T-helper 1 cell treated with Interleukin-12 subunit alpha and Interleukin-12 subunit beta and Interleukin-4 antibody, amounts not matched to agents 30 μg/mL and 1 μg/mL, for 36 hours (primary cell): ENCODE measurements around the gene APBA2.
"Not testable (repeated sequence)": the region's sequence is repeated elsewhere in the genome, so short reads cannot be mapped to it uniquely, and the experiment has no call there.

Source experiments
- H3K27ac Mint-ChIP-seq: one replicate; pipeline ENCODE4 v1.8.0; 2021; ENCODE audit warnings: mild to moderate bottlenecking, mixed read lengths
- H3K27me3 Mint-ChIP-seq: one replicate; pipeline ENCODE4 v1.8.0; 2021; ENCODE audit warnings: low read depth, mixed read lengths
- H3K36me3 Mint-ChIP-seq: one replicate; pipeline ENCODE4 v1.8.0; 2021; ENCODE audit warnings: low read depth, mixed read lengths
- H3K4me1 Mint-ChIP-seq: one replicate; pipeline ENCODE4 v1.8.0; 2021; ENCODE audit warnings: low read depth, mixed read lengths
- H3K4me3 Mint-ChIP-seq: one replicate; pipeline ENCODE4 v1.8.0; 2021; ENCODE audit warnings: mild to moderate bottlenecking, moderate library complexity, mixed read lengths
- H3K9me3 Mint-ChIP-seq: one replicate; pipeline ENCODE4 v1.8.0; 2021; ENCODE audit warnings: mixed read lengths

APBA2 gene

GRCh38 chr15:29045161-29045560, 159.4 kb downstream of the APBA2 start:
- not testable (repeated sequence) for H3K27ac Mint-ChIP-seq, H3K36me3 Mint-ChIP-seq, H3K4me3 Mint-ChIP-seq, H3K4me1 Mint-ChIP-seq, H3K9me3 Mint-ChIP-seq, H3K27me3 Mint-ChIP-seq

- no peaks in the 10 kb centered on the region for H3K36me3 Mint-ChIP-seq
- no peak overlapping the region for H3K27ac Mint-ChIP-seq
- no peaks in the 10 kb centered on the region for H3K9me3 Mint-ChIP-seq
- peaks cover 2% of the 10 kb centered on the region for H3K4me1 Mint-ChIP-seq
- H3K4me3 Mint-ChIP-seq = no peak overlapping the region
- H3K27me3 Mint-ChIP-seq = peaks cover 2% of the 10 kb centered on the region
Measured at GRCh38 chr15:29045717-29046116, 159.9 kb downstream of the APBA2 start.

GRCh38 chr15:29046281-29046810, 160.6 kb downstream of the APBA2 start:
- H3K27me3 Mint-ChIP-seq = peaks cover 3% of the 10 kb centered on the region
- H3K27ac Mint-ChIP-seq = no peak overlapping the region
- H3K4me1 Mint-ChIP-seq = peaks cover 3% of the 10 kb centered on the region
- H3K9me3 Mint-ChIP-seq = no peaks in the 10 kb centered on the region
- H3K36me3 Mint-ChIP-seq = no peaks in the 10 kb centered on the region
- H3K4me3 Mint-ChIP-seq = no peak overlapping the region

GRCh38 chr15:29046977-29047376, 161.2 kb downstream of the APBA2 start:
- Mint-ChIP-seq H3K27ac (no peak overlapping the region), H3K4me3 (no peak overlapping the region), H3K27me3 (peaks cover 3% of the 10 kb centered on the region), H3K36me3 (no peaks in the 10 kb centered on the region), H3K9me3 (no peaks in the 10 kb centered on the region), H3K4me1 (peaks cover 3% of the 10 kb centered on the region)

- H3K36me3 Mint-ChIP-seq = no peaks in the 10 kb centered on the region
- H3K27ac Mint-ChIP-seq = no peak overlapping the region
- no peaks in the 10 kb centered on the region for H3K9me3 Mint-ChIP-seq
- peaks cover 3% of the 10 kb centered on the region for H3K4me1 Mint-ChIP-seq
- no peak overlapping the region for H3K4me3 Mint-ChIP-seq
- H3K27me3 Mint-ChIP-seq = peaks cover 3% of the 10 kb centered on the region
Measured at GRCh38 chr15:29048011-29048410, 162.2 kb downstream of the APBA2 start.

- H3K4me3 Mint-ChIP-seq = no peak overlapping the region
- no peaks in the 10 kb centered on the region for H3K36me3 Mint-ChIP-seq
- peaks cover 3% of the 10 kb centered on the region for H3K4me1 Mint-ChIP-seq
Measured at GRCh38 chr15:29050870-29051269, 165.1 kb downstream of the APBA2 start.

GRCh38 chr15:29051422-29051821, 165.6 kb downstream of the APBA2 start:
- H3K4me1 Mint-ChIP-seq = peaks cover 5% of the 10 kb centered on the region
- H3K36me3 Mint-ChIP-seq = no peaks in the 10 kb centered on the region
- no peaks in the 10 kb centered on the region for H3K9me3 Mint-ChIP-seq
- no peak overlapping the region for H3K4me3 Mint-ChIP-seq
- peaks cover 3% of the 10 kb centered on the region for H3K27me3 Mint-ChIP-seq
- no peak overlapping the region for H3K27ac Mint-ChIP-seq

More at GRCh38 chr15:29050870-29051269, 165.1 kb downstream of the APBA2 start:
- Mint-ChIP-seq H3K9me3 (no peaks in the 10 kb centered on the region), H3K27ac (no peak overlapping the region), H3K27me3 (peaks cover 3% of the 10 kb centered on the region)

- Mint-ChIP-seq H3K27me3 (peaks cover 3% of the 10 kb centered on the region), H3K4me1 (peaks cover 5% of the 10 kb centered on the region), H3K36me3 (no peaks in the 10 kb centered on the region), H3K9me3 (no peaks in the 10 kb centered on the region), H3K27ac (no peak overlapping the region), H3K4me3 (no peak overlapping the region)
Measured at GRCh38 chr15:29053006-29053405, 167.2 kb downstream of the APBA2 start.

- Mint-ChIP-seq H3K36me3 (no peaks in the 10 kb centered on the region), H3K9me3 (no peaks in the 10 kb centered on the region), H3K27ac (no peak overlapping the region), H3K4me1 (peaks cover 5% of the 10 kb centered on the region), H3K27me3 (peaks cover 3% of the 10 kb centered on the region), H3K4me3 (no peak overlapping the region)
Measured at GRCh38 chr15:29053661-29054131, 167.9 kb downstream of the APBA2 start.

GRCh38 chr15:29054171-29055045, 168.6 kb downstream of the APBA2 start:
- no peaks in the 10 kb centered on the region for H3K36me3 Mint-ChIP-seq
- H3K9me3 Mint-ChIP-seq = no peaks in the 10 kb centered on the region
- no peak overlapping the region for H3K27ac Mint-ChIP-seq
- peaks cover 3% of the 10 kb centered on the region for H3K27me3 Mint-ChIP-seq
- peaks cover 5% of the 10 kb centered on the region for H3K4me1 Mint-ChIP-seq
- no peak overlapping the region for H3K4me3 Mint-ChIP-seq

- Mint-ChIP-seq H3K4me1 (peaks cover 2% of the 10 kb centered on the region), H3K27ac (no peak overlapping the region), H3K36me3 (no peaks in the 10 kb centered on the region), H3K4me3 (no peak overlapping the region), H3K27me3 (no peaks in the 10 kb centered on the region), H3K9me3 (no peaks in the 10 kb centered on the region)
Measured at GRCh38 chr15:29055876-29056275, 170.1 kb downstream of the APBA2 start.

GRCh38 chr15:29056839-29057450, 171.2 kb downstream of the APBA2 start:
- H3K27me3 Mint-ChIP-seq = no peaks in the 10 kb centered on the region
- H3K27ac Mint-ChIP-seq = no peak overlapping the region
- no peaks in the 10 kb centered on the region for H3K9me3 Mint-ChIP-seq
- H3K4me1 Mint-ChIP-seq = peaks cover 2% of the 10 kb centered on the region
- no peaks in the 10 kb centered on the region for H3K36me3 Mint-ChIP-seq
- H3K4me3 Mint-ChIP-seq = no peak overlapping the region

GRCh38 chr15:29057856-29058255, 172.1 kb downstream of the APBA2 start:
- Mint-ChIP-seq H3K4me1 (peaks cover 2% of the 10 kb centered on the region), H3K4me3 (no peak overlapping the region), H3K27ac (no peak overlapping the region), H3K9me3 (no peaks in the 10 kb centered on the region), H3K36me3 (no peaks in the 10 kb centered on the region), H3K27me3 (no peaks in the 10 kb centered on the region)

GRCh38 chr15:29058903-29059539, 173.2 kb downstream of the APBA2 start:
- H3K4me3 Mint-ChIP-seq = no peak overlapping the region
- no peaks in the 10 kb centered on the region for H3K36me3 Mint-ChIP-seq
- H3K9me3 Mint-ChIP-seq = no peaks in the 10 kb centered on the region
- H3K4me1 Mint-ChIP-seq = peaks cover 2% of the 10 kb centered on the region
- H3K27ac Mint-ChIP-seq = no peak overlapping the region
- H3K27me3 Mint-ChIP-seq = no peaks in the 10 kb centered on the region
